Neural cell (in vitro differentiated cells): ENCODE data around the gene INPP1.

Experiments used
- CTCF ChIP-seq: fragments of 450-650 bp; IDR thresholded peaks from 2 replicates; pipeline ENCODE4 v1.5.1; 2014; ENCODE audit warnings: antibody characterized with exemption, mild to moderate bottlenecking, moderate library complexity; ENCODE audit not compliant: poor library complexity, severe bottlenecking
- EP300 ChIP-seq: fragments of 450-650 bp; conservative IDR thresholded peaks from 2 replicates; pipeline ENCODE4 v1.6.1; 2014; ENCODE audit warnings: antibody characterized with exemption, mild to moderate bottlenecking, moderate library complexity; ENCODE audit not compliant: poor library complexity, severe bottlenecking
- EZH2 ChIP-seq: fragments of 200-600, 300-800 bp; shearing (Covaris generic), sonication (generic); IDR thresholded peaks from 2 replicates; pipeline ENCODE4 v1.6.1; 2014; ENCODE audit warnings: antibody characterized with exemption, low read length, borderline replicate concordance, mild to moderate bottlenecking; ENCODE audit not compliant: insufficient read depth, poor library complexity, severe bottlenecking
- POLR2AphosphoS5 ChIP-seq: IDR thresholded peaks from 2 replicates; pipeline ENCODE4 v1.6.1; 2012
- REST ChIP-seq: IDR thresholded peaks from 2 replicates; pipeline ENCODE4 v1.6.1; 2012; ENCODE audit warnings: borderline replicate concordance
- TAF1 ChIP-seq: IDR thresholded peaks from 2 replicates; pipeline ENCODE4 v1.6.1; 2012; ENCODE audit warnings: low read depth

GRCh38 chr2:190335225-190335559, 8.2 kb upstream of the INPP1 start:
- no peak for TF ChIP-seq EP300
- no peak for TF ChIP-seq CTCF
- TF ChIP-seq EZH2: no peak
- no peak for TF ChIP-seq POLR2AphosphoS5
- no peak for TF ChIP-seq REST
- TF ChIP-seq TAF1: no peak
